Measurements from ENCODE around the gene KRAS.

- TF ChIP-seq POLR2A (IDR thresholded peaks at IDR 0.05) (no peak), CTCF (IDR thresholded peaks at IDR 0.05) (no peak)
These were observed 14.1 kb downstream of the KRAS start for GRCh38 chr12:25236626-25237025.

Data from prostate gland (tissue), 2 donors.